HL-60 (cell line): Measurements from ENCODE around the gene SAMSN1.

Experiments
- DNase-seq, 2 experiments: peaks; one replicate each; pipeline ENCODE4 v3.0.0-alpha.2; 2010 to 2020; ENCODE audit warnings: low read depth in 1 of 2, low spot score in 1 of 2
- H3K27ac ChIP-seq: fragments of 250-450 bp; sonication (Bioruptor Pico); replicated peaks from 2 replicates; pipeline ENCODE4 v1.5.1; 2020; ENCODE audit warnings: mild to moderate bottlenecking, moderate library complexity
- H3K27me3 ChIP-seq: fragments of 250-450 bp; sonication (Bioruptor Pico); 2 replicates; pipeline ENCODE4 v1.5.1; 2021; ENCODE audit warnings: mild to moderate bottlenecking, moderate library complexity; ENCODE audit not compliant: insufficient read depth, poor library complexity, severe bottlenecking
- H3K4me3 ChIP-seq: replicated peaks from 2 replicates; pipeline ENCODE4 v1.5.1; 2011; ENCODE audit warnings: mild to moderate bottlenecking, control low read depth, low read length; ENCODE audit not compliant: insufficient read depth
- CTCF ChIP-seq: IDR thresholded peaks from one replicate; pipeline ENCODE4 v1.5.1; 2011; ENCODE audit warnings: low read length, control low read depth, inconsistent platforms; ENCODE audit not compliant: insufficient read depth
- GABPA ChIP-seq: IDR thresholded peaks from 2 replicates; pipeline ENCODE4 v1.6.1; 2012; ENCODE audit warnings: low read depth
- POLR2AphosphoS5 ChIP-seq: IDR thresholded peaks from 2 replicates; pipeline ENCODE4 v1.6.1; 2012; ENCODE audit warnings: low read depth
- SPI1 ChIP-seq: IDR thresholded peaks from 2 replicates; pipeline ENCODE4 v1.6.1; 2012; ENCODE audit warnings: low read depth, mild to moderate bottlenecking, borderline replicate concordance
- TF ChIP-seq, protein P1 (sequence below): IDR thresholded peaks from 2 replicates; pipeline ENCODE4 v1.6.1; 2012; ENCODE audit warnings: low read depth; ENCODE audit not compliant: insufficient replicate concordance

The SAMSN1 gene

DNA sequence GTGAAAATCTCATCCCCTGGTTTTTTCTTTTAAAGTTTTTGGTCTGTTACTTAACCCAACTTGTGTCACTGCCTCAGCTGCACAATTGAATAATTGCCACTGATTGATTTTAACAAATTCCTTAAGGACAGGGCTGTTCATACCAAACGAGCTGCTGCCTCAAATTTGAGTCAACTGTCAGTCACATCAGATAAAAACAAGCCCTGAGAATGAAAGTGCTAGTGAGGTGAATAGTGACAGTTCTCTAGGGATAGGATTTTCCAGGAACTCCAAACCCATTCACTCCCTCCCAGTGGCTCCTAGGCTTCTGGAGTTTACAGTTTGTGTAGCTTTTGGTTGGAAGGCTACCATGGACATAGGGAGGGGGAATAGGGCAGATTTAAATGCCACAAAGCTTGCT, 79.4 kb downstream of the SAMSN1 start:
- Histone ChIP-seq H3K4me3 (no peak overlapping the region), H3K27me3 (no peaks in the 10 kb centered on the region), H3K27ac (no peak overlapping the region)
- no peak for DNase-seq
- TF ChIP-seq CTCF: no peak

GRCh38 chr21:14457762-14458161, 88.4 kb downstream of the SAMSN1 start:
- no peak overlapping the region for H3K4me3 ChIP-seq
- H3K27me3 ChIP-seq: no peaks in the 10 kb centered on the region
- H3K27ac ChIP-seq: no peak overlapping the region
- TF ChIP-seq GABPA (no peak), SPI1 (no peak), CTCF (no peak), POLR2AphosphoS5 (no peak)
- TF ChIP-seq, protein P1, sequence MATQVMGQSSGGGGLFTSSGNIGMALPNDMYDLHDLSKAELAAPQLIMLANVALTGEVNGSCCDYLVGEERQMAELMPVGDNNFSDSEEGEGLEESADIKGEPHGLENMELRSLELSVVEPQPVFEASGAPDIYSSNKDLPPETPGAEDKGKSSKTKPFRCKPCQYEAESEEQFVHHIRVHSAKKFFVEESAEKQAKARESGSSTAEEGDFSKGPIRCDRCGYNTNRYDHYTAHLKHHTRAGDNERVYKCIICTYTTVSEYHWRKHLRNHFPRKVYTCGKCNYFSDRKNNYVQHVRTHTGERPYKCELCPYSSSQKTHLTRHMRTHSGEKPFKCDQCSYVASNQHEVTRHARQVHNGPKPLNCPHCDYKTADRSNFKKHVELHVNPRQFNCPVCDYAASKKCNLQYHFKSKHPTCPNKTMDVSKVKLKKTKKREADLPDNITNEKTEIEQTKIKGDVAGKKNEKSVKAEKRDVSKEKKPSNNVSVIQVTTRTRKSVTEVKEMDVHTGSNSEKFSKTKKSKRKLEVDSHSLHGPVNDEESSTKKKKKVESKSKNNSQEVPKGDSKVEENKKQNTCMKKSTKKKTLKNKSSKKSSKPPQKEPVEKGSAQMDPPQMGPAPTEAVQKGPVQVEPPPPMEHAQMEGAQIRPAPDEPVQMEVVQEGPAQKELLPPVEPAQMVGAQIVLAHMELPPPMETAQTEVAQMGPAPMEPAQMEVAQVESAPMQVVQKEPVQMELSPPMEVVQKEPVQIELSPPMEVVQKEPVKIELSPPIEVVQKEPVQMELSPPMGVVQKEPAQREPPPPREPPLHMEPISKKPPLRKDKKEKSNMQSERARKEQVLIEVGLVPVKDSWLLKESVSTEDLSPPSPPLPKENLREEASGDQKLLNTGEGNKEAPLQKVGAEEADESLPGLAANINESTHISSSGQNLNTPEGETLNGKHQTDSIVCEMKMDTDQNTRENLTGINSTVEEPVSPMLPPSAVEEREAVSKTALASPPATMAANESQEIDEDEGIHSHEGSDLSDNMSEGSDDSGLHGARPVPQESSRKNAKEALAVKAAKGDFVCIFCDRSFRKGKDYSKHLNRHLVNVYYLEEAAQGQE: no peak
- DNase-seq: no peak

- TF ChIP-seq, protein P1: no peak
- TF ChIP-seq POLR2AphosphoS5 (no peak), GABPA (no peak), SPI1 (no peak), CTCF (no peak)
- H3K4me3 ChIP-seq: no peak overlapping the region
- DNase-seq: no peak
- H3K27ac ChIP-seq: no peak overlapping the region
- H3K27me3 ChIP-seq: no peaks in the 10 kb centered on the region
These were observed 89.2 kb downstream of the SAMSN1 start for GRCh38 chr21:14456911-14457310.

GRCh38 chr21:14454016-14455009, 91.8 kb downstream of the SAMSN1 start:
- TF ChIP-seq GABPA (no peak), CTCF (no peak), POLR2AphosphoS5 (no peak), SPI1 (no peak)
- TF ChIP-seq, protein P1: no peak
- Histone ChIP-seq H3K27ac (peak overlapping the region; percentile 32), H3K27me3 (no peaks in the 10 kb centered on the region), H3K4me3 (no peak overlapping the region)
- peak in 1 of 2 experiments; percentile 10 for DNase-seq
